ENCODE data around the gene GEMIN7.

The GEMIN7 gene

DNA sequence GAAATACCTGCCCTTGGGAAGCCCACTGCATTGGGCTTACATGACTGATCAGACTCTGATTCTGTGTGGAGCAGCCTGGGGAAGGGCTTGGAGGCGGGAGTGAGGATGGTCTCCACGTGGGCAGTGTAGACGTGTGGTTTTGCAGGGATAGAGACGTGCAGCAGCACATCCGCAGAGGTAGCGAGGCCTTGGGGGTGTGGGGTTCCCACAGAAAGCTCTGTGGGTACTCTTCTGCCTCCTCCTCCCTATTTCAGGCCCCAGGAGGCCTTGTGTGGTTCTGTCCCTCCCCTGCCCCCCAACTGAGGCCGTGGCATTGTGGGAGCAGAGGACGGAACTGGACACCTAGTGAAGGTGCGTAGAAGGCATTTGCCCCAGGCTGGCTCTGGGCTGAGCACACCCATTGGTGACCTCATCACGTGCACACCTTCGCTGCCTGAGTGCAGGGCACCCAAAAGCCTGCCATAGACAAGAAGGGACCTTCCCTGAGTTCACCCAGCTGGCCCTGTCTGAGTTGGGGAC lies 42.8 kb downstream of the GEMIN7 start:
- no peak overlapping the region for H3K4me3 Mint-ChIP-seq
- no peaks in the 10 kb centered on the region for H3K36me3 Mint-ChIP-seq (ENCODE audit: low read depth)
- peaks cover 33% of the 10 kb centered on the region for H3K4me1 Mint-ChIP-seq
- H3K27ac Mint-ChIP-seq: no peak overlapping the region
- H3K27me3 Mint-ChIP-seq (ENCODE audit: low read depth): no peaks in the 10 kb centered on the region
- no peaks in the 10 kb centered on the region for H3K9me3 Mint-ChIP-seq
- TF ChIP-seq, protein P1, sequence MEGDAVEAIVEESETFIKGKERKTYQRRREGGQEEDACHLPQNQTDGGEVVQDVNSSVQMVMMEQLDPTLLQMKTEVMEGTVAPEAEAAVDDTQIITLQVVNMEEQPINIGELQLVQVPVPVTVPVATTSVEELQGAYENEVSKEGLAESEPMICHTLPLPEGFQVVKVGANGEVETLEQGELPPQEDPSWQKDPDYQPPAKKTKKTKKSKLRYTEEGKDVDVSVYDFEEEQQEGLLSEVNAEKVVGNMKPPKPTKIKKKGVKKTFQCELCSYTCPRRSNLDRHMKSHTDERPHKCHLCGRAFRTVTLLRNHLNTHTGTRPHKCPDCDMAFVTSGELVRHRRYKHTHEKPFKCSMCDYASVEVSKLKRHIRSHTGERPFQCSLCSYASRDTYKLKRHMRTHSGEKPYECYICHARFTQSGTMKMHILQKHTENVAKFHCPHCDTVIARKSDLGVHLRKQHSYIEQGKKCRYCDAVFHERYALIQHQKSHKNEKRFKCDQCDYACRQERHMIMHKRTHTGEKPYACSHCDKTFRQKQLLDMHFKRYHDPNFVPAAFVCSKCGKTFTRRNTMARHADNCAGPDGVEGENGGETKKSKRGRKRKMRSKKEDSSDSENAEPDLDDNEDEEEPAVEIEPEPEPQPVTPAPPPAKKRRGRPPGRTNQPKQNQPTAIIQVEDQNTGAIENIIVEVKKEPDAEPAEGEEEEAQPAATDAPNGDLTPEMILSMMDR (IDR thresholded peaks at IDR 0.05; ENCODE audit: unreplicated experiment in 3 of 3): no peak

DNA sequence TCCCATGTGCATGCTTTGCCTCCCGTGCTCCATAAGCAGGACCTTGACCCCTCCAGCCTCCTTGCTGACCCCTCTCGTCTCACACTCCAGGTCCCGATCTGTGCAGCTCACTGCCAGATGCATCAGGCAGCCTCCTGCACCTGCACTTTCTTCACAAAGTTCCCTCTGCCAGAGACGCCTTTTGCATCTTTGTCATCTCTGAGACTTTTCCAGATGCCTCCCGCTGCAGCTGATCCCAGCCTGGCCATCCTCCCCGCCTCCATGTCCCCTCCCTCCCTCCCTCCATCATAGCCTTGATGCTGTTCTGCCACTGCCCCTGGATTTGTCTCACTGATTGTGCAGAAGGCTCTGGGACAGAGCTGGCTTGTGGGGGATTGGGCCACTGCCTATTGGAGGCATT lies 43.8 kb downstream of the GEMIN7 start:
- H3K4me3 Mint-ChIP-seq: no peak overlapping the region
- no peaks in the 10 kb centered on the region for H3K36me3 Mint-ChIP-seq (ENCODE audit: low read depth)
- TF ChIP-seq, protein P1 (IDR thresholded peaks at IDR 0.05; ENCODE audit: unreplicated experiment in 3 of 3): no peak
- H3K27me3 Mint-ChIP-seq (ENCODE audit: low read depth): no peaks in the 10 kb centered on the region
- H3K4me1 Mint-ChIP-seq: peaks cover 28% of the 10 kb centered on the region
- H3K27ac Mint-ChIP-seq: no peak overlapping the region
- H3K9me3 Mint-ChIP-seq: no peaks in the 10 kb centered on the region

DNA sequence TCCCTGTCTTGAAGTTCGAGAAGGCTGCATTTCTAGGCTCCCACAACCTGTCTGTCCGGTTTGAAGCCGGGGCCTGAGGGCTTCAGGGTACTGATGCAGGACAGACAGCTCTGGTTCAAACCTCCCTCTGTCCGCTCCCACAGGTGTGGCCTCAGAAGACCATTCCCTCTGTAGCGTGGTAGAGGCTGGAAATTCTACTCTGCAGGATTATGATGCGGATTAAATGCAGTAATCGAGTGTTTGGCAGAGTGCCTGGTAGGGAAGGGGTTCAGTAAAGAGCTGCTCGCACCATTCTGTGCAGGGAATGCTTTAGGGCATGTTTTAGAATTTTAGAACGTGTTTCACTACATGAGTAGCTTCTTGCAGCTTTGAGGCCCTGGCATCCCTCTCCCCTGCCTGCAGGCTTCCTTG lies 44.4 kb downstream of the GEMIN7 start:
- H3K9me3 Mint-ChIP-seq: no peaks in the 10 kb centered on the region
- H3K36me3 Mint-ChIP-seq (ENCODE audit: low read depth): no peaks in the 10 kb centered on the region

DNA sequence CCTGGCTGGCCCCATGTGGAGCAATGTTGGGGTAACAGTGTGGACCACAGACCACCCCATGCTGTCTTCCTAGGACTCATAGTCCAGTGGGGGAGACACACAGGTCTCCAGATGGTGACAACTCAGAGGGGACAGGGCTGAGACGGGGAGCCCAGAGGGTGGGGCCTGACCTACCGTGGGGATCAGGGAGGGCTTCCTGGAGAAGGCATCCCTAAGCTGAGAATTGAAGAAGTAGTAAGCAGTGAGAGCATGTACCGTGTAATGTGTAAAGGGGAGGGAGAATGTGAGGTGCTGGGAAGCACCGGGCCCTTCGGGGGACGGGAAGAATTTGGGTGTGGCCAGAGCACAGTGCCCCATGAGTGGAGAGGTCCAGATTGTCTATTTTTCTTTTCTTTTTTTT lies 45.0 kb downstream of the GEMIN7 start:
- Mint-ChIP-seq H3K9me3 (no peaks in the 10 kb centered on the region), H3K27me3 (ENCODE audit: low read depth) (no peaks in the 10 kb centered on the region), H3K4me3 (no peak overlapping the region), H3K27ac (peak overlapping the region in 2 of 3 experiments; percentile 17 to 73), H3K4me1 (peaks cover 28% of the 10 kb centered on the region), H3K36me3 (ENCODE audit: low read depth) (no peaks in the 10 kb centered on the region)
- TF ChIP-seq, protein P1 (IDR thresholded peaks at IDR 0.05; ENCODE audit: unreplicated experiment in 3 of 3): no peak

More for the DNA sequence above, 44.4 kb downstream of the GEMIN7 start:
- Mint-ChIP-seq H3K27me3 (ENCODE audit: low read depth) (no peaks in the 10 kb centered on the region), H3K4me3 (no peak overlapping the region), H3K4me1 (peaks cover 28% of the 10 kb centered on the region), H3K27ac (peak overlapping the region in 2 of 3 experiments; percentile 17 to 73)
- TF ChIP-seq, protein P1 (IDR thresholded peaks at IDR 0.05; ENCODE audit: unreplicated experiment in 3 of 3): no peak

DNA sequence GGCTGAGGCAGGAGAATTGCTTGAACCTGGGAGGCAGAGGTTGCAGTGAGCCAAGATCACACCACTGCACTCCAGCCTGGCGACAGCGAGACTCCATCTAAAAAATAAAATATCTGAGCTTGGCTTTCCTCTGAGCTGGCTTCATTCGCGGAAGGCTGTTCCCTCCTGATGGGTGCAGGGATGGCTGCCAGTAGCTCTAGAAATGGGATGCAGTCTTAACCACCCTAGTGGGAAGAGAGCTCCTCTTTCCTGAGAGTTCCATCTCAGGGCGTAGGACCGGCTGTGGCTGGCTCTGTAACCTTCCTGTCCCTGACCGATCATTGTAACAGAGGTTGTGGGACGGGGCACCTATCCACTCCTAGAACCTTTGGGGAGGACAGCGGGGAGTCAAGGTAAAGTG lies 46.3 kb downstream of the GEMIN7 start:
- Mint-ChIP-seq H3K4me1 (peaks cover 28% of the 10 kb centered on the region), H3K27ac (no peak overlapping the region), H3K9me3 (no peaks in the 10 kb centered on the region), H3K27me3 (ENCODE audit: low read depth) (no peaks in the 10 kb centered on the region), H3K36me3 (ENCODE audit: low read depth) (no peaks in the 10 kb centered on the region), H3K4me3 (no peak overlapping the region)
- TF ChIP-seq, protein P1 (IDR thresholded peaks at IDR 0.05; ENCODE audit: unreplicated experiment in 3 of 3): no peak

DNA sequence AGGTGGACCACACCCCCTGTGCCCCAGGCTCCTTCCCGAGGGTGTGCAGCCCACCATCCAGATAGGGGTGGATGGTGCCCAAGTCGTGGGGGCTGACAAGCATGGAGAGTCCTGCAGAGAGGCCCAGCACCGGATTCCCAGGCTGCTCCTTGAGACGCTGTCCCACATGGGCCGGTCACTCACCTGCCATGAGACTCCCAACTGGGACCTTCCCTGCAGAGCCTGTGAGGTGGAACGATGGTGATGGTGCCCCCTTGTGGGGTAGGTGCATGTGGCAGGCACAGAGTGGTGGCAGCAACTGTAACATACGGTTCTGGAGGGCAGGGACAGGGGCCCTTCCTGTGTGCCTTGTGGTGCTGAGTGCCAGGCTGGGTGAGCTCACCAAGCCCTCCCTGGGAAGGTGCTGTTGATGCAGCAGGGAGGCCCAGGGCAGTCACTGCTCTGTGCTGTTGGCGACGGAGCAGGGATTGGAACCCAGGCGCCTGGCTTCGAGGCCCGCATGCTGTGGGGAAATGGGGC lies 47.0 kb downstream of the GEMIN7 start:
- Mint-ChIP-seq H3K4me1 (peaks cover 24% of the 10 kb centered on the region), H3K4me3 (no peak overlapping the region), H3K27me3 (ENCODE audit: low read depth) (no peaks in the 10 kb centered on the region), H3K9me3 (no peaks in the 10 kb centered on the region), H3K27ac (no peak overlapping the region), H3K36me3 (ENCODE audit: low read depth) (no peaks in the 10 kb centered on the region)
- TF ChIP-seq, protein P1 (IDR thresholded peaks at IDR 0.05; ENCODE audit: unreplicated experiment in 3 of 3): peak; percentile 44 to 57 (median 49)
